SJCRH30 (cell line): ENCODE data around the gene TBXA2R. TPM values are rescaled to one million over a fixed set of nuclear protein-coding genes. Genes with fewer than 3 reads are reported as not detected.

Experiments used
- DNase-seq, 2 experiments: peaks; one replicate each; pipeline ENCODE4 v3.0.0-alpha.2; 2015 to 2020
- H3K27ac ChIP-seq: fragments of 250-450 bp; sonication (Bioruptor Pico); 2 replicates; pipeline ENCODE4 v1.5.1; 2020; ENCODE audit warnings: mild to moderate bottlenecking, moderate library complexity
- H3K27me3 ChIP-seq: fragments of 250-450 bp; sonication (Bioruptor Pico); 2 replicates; pipeline ENCODE4 v1.5.1; 2020; ENCODE audit warnings: mild to moderate bottlenecking, moderate library complexity
- H3K36me3 ChIP-seq: fragments of 250-450 bp; sonication (Bioruptor Pico); 2 replicates; pipeline ENCODE4 v1.5.1; 2020; ENCODE audit warnings: mild to moderate bottlenecking, moderate library complexity
- H3K4me1 ChIP-seq: fragments of 250-450 bp; sonication (Bioruptor Pico); 2 replicates; pipeline ENCODE4 v1.5.1; 2020; ENCODE audit warnings: mild to moderate bottlenecking, moderate library complexity
- H3K4me3 ChIP-seq: fragments of 250-450 bp; sonication (Bioruptor Pico); 2 replicates; pipeline ENCODE4 v1.5.1; 2020; ENCODE audit warnings: mild to moderate bottlenecking, moderate library complexity
- H3K9me3 ChIP-seq: fragments of 250-450 bp; sonication (Bioruptor Pico); replicated peaks from 2 replicates; pipeline ENCODE4 v1.5.1; 2020; ENCODE audit warnings: mild to moderate bottlenecking, moderate library complexity
- total RNA-seq: library from RNA; depleted of rRNA; stranded (reverse); fragments of >200 nt; shearing (Covaris generic); gene quantifications from 2 replicates; pipeline ENCODE4 v1.2.3, GENCODE V29; 2014

The TBXA2R gene
- total RNA-seq, 1 experiment from 2014 or later: 0.06 TPM

GRCh38 chr19:3608079-3608641 lies 1.5 kb upstream of the TBXA2R start:
- no peak overlapping the region for H3K27ac ChIP-seq
- no peaks in the 10 kb centered on the region for H3K9me3 ChIP-seq
- DNase-seq: no peak
- peaks cover 7% of the 10 kb centered on the region; the same call in 1 of the 2 replicates for H3K36me3 ChIP-seq
- no peaks in the 10 kb centered on the region; the same call in 1 of the 2 replicates for H3K4me1 ChIP-seq
- H3K4me3 ChIP-seq: no peak overlapping the region
- H3K27me3 ChIP-seq: peaks cover 9% of the 10 kb centered on the region; the same call in 1 of the 2 replicates

GRCh38 chr19:3607303-3608078 lies 816 bp upstream of the TBXA2R start:
- H3K4me1 ChIP-seq: no peaks in the 10 kb centered on the region; the same call in 1 of the 2 replicates
- DNase-seq: peak in 1 of 2 experiments; percentile 28
- no peaks in the 10 kb centered on the region for H3K9me3 ChIP-seq
- H3K4me3 ChIP-seq: peak overlapping the region; percentile 66
- peaks cover 5% of the 10 kb centered on the region; the same call in 1 of the 2 replicates for H3K36me3 ChIP-seq
- no peak overlapping the region for H3K27ac ChIP-seq
- H3K27me3 ChIP-seq: peaks cover 9% of the 10 kb centered on the region; the same call in 1 of the 2 replicates

- Histone ChIP-seq H3K4me1 (no peaks in the 10 kb centered on the region; the same call in 1 of the 2 replicates), H3K4me3 (peak overlapping the region; percentile 66), H3K36me3 (no peaks in the 10 kb centered on the region), H3K9me3 (no peaks in the 10 kb centered on the region), H3K27ac (no peak overlapping the region), H3K27me3 (peaks cover 9% of the 10 kb centered on the region; the same call in 1 of the 2 replicates)
- no peak for DNase-seq
Observed at GRCh38 chr19:3606174-3606689, 443 bp downstream of the TBXA2R start.

GRCh38 chr19:3605770-3606169 lies 905 bp downstream of the TBXA2R start:
- H3K4me3 ChIP-seq: no peak overlapping the region; the same call in 1 of the 2 replicates
- H3K36me3 ChIP-seq: no peaks in the 10 kb centered on the region
- no peak for DNase-seq
- no peaks in the 10 kb centered on the region; the same call in 1 of the 2 replicates for H3K4me1 ChIP-seq
- no peaks in the 10 kb centered on the region for H3K9me3 ChIP-seq
- H3K27ac ChIP-seq: no peak overlapping the region
- peaks cover 9% of the 10 kb centered on the region; the same call in 1 of the 2 replicates for H3K27me3 ChIP-seq

GRCh38 chr19:3605361-3605760 lies 1.3 kb downstream of the TBXA2R start:
- H3K4me3 ChIP-seq: no peak overlapping the region
- H3K36me3 ChIP-seq: no peaks in the 10 kb centered on the region
- DNase-seq: no peak
- peaks cover 9% of the 10 kb centered on the region; the same call in 1 of the 2 replicates for H3K27me3 ChIP-seq
- H3K9me3 ChIP-seq: no peaks in the 10 kb centered on the region
- no peak overlapping the region for H3K27ac ChIP-seq
- no peaks in the 10 kb centered on the region; the same call in 1 of the 2 replicates for H3K4me1 ChIP-seq

GRCh38 chr19:3604987-3605343 lies 1.7 kb downstream of the TBXA2R start:
- no peak for DNase-seq
- Histone ChIP-seq H3K27me3 (peaks cover 9% of the 10 kb centered on the region; the same call in 1 of the 2 replicates), H3K36me3 (no peaks in the 10 kb centered on the region), H3K4me1 (no peaks in the 10 kb centered on the region; the same call in 1 of the 2 replicates), H3K27ac (no peak overlapping the region), H3K4me3 (no peak overlapping the region), H3K9me3 (no peaks in the 10 kb centered on the region)

GRCh38 chr19:3604227-3604986 lies 2.3 kb downstream of the TBXA2R start:
- H3K27ac ChIP-seq: no peak overlapping the region
- no peaks in the 10 kb centered on the region for H3K36me3 ChIP-seq
- H3K9me3 ChIP-seq: no peaks in the 10 kb centered on the region
- peaks cover 9% of the 10 kb centered on the region; the same call in 1 of the 2 replicates for H3K27me3 ChIP-seq
- no peak for DNase-seq
- no peaks in the 10 kb centered on the region; the same call in 1 of the 2 replicates for H3K4me1 ChIP-seq
- H3K4me3 ChIP-seq: no peak overlapping the region

- no peaks in the 10 kb centered on the region for H3K9me3 ChIP-seq
- H3K4me1 ChIP-seq: no peaks in the 10 kb centered on the region; the same call in 1 of the 2 replicates
- H3K4me3 ChIP-seq: no peak overlapping the region
- DNase-seq: no peak
- H3K36me3 ChIP-seq: no peaks in the 10 kb centered on the region
- H3K27me3 ChIP-seq: peaks cover 9% of the 10 kb centered on the region; the same call in 1 of the 2 replicates
- H3K27ac ChIP-seq: no peak overlapping the region
Observed at GRCh38 chr19:3603121-3603811, 3.4 kb downstream of the TBXA2R start.

GRCh38 chr19:3601021-3601420 lies 5.7 kb downstream of the TBXA2R start:
- Histone ChIP-seq H3K27ac (no peak overlapping the region), H3K27me3 (peaks cover 7% of the 10 kb centered on the region; the same call in 1 of the 2 replicates), H3K36me3 (no peaks in the 10 kb centered on the region), H3K4me1 (no peaks in the 10 kb centered on the region; the same call in 1 of the 2 replicates), H3K9me3 (no peaks in the 10 kb centered on the region), H3K4me3 (no peak overlapping the region)
- no peak for DNase-seq

GRCh38 chr19:3599776-3600187 lies 6.9 kb downstream of the TBXA2R start:
- no peaks in the 10 kb centered on the region for H3K36me3 ChIP-seq
- no peak for DNase-seq
- H3K4me1 ChIP-seq: no peaks in the 10 kb centered on the region
- no peak overlapping the region for H3K27ac ChIP-seq
- H3K4me3 ChIP-seq: no peak overlapping the region
- no peaks in the 10 kb centered on the region for H3K9me3 ChIP-seq
- H3K27me3 ChIP-seq: no peaks in the 10 kb centered on the region; the same call in 1 of the 2 replicates

- H3K27me3 ChIP-seq: no peaks in the 10 kb centered on the region
- H3K4me3 ChIP-seq: no peak overlapping the region
- no peak for DNase-seq
- H3K9me3 ChIP-seq: no peaks in the 10 kb centered on the region
- no peaks in the 10 kb centered on the region for H3K4me1 ChIP-seq
- H3K27ac ChIP-seq: no peak overlapping the region
- H3K36me3 ChIP-seq: no peaks in the 10 kb centered on the region
Observed at GRCh38 chr19:3595521-3596061, 11.1 kb downstream of the TBXA2R start.

- H3K4me1 ChIP-seq: no peaks in the 10 kb centered on the region
- H3K27me3 ChIP-seq: no peaks in the 10 kb centered on the region
- no peaks in the 10 kb centered on the region for H3K9me3 ChIP-seq
- H3K4me3 ChIP-seq: no peak overlapping the region
- no peaks in the 10 kb centered on the region for H3K36me3 ChIP-seq
- no peak for DNase-seq
- no peak overlapping the region for H3K27ac ChIP-seq
Observed at GRCh38 chr19:3593156-3593555, 13.5 kb downstream of the TBXA2R start.

GRCh38 chr19:3591876-3592613 lies 14.6 kb downstream of the TBXA2R start:
- no peaks in the 10 kb centered on the region for H3K9me3 ChIP-seq
- no peaks in the 10 kb centered on the region for H3K4me1 ChIP-seq
- no peak overlapping the region for H3K27ac ChIP-seq
- H3K36me3 ChIP-seq: no peaks in the 10 kb centered on the region
- no peak overlapping the region for H3K4me3 ChIP-seq
- H3K27me3 ChIP-seq: no peaks in the 10 kb centered on the region
- no peak for DNase-seq
